ENCODE measurements around the gene CTNNAL1. TPM values are rescaled to one million over a fixed set of nuclear protein-coding genes. Genes with fewer than 3 reads are reported as not detected.
A peak's percentile ranks its signal among the peaks of the same experiment; 100 is the strongest.

CTNNAL1 gene
- 36.9 TPM in 2 replicates for total RNA-seq

GRCh38 chr9:109012876-109013678 is at the start of gene CTNNAL1:
Gene CTNNAL1, minus strand, starts transcription at chr9:109013499. Its CDS starts 57 bp downstream, at chr9:109013442.

DNA sequence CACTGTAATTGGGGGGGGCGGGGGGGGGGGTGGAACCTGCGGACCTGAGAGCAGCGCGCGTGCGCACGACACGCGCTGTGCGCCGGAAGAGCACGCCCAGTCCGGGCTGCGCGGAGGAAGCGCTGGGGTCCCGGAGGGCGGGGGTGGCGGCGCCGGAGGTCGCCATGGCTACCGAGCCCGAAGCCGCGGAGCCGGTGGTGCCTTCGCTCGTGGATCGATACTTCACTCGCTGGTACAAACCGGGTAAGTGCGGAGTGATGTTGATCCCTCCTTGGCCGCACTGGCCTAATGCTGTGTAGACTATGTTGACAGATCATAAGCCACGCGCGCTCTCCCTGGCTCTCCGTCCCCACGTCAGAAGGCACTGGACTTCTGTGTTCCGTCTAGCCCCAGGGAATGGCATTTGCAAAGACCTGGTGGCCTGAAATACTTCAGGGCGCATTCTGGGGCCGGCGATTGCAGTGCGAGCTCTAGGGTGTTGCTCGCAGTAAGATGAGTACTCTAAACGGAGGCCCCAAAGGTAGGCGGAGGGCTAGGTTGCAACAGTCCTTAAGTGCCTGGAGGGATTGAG is 78.9 kb downstream of the CTNNAL1 start, which contains the start of gene ABITRAM:
TSS of gene ABITRAM (plus strand) at position 78 of the 571 bp plus-strand sequence. CDS start at position 165, 87 bp downstream.

DNA sequence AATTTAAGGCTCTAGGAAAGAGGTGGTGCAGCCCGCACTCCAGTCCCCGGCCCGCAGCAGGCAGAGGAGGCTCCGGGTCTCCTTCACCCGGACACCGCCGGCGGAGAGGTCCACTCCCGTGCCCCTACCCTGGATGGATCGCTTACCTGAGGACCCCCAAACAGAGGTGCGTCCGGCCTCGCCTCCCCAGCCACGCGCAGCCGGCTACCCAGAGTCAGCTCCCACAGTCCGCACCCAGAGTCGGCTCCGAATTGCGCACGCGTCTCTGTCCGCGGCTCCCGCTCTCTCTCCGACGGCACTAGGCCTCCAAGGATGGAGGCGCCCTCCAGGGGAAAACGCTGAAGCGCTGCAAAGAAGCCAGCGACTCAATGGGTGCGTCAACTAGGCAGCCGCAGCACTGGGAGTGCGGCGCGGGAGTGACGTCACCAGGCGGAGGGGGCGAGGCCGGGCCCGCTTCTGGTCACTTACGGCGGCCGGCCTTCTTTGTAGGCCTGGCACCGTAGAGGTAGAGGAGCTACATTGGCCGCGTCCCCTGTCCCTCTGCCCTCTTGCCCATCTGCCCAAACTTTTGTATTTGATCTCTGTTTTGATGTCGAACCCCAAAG is 79.5 kb downstream of the CTNNAL1 start, which contains the start of gene ELP1:
TSS of gene ELP1 (minus strand) at position 407 of the 605 bp plus-strand sequence. CDS start 2,978 bp downstream, outside the sequence.

Small RNAs within 50 kb of the gene (small RNA-seq; reads per million reads assigned to genes)
- gene MIR32 (5.8 reads per million, percentile 92 among the genes with 10 or more reads in this experiment), gene RF00019 (not detected)

Other genes starting within 250 kb of the CTNNAL1 start
- not detected in 2 replicates for gene ACTL7B, start 157.5 kb downstream of the CTNNAL1 start, total RNA-seq
- not detected in 2 replicates for gene ACTL7A, start 151.2 kb downstream of the CTNNAL1 start, total RNA-seq
- gene ELP1, start 79.4 kb downstream of the CTNNAL1 start, total RNA-seq, result 14.5 and 23.7 TPM in 2 replicates
- 9.2 and 14.1 TPM in 2 replicates for gene ABITRAM, start 79.1 kb downstream of the CTNNAL1 start, total RNA-seq
- 74.6 and 81.7 TPM in 2 replicates for gene TMEM245, start 106.4 kb upstream of the CTNNAL1 start, total RNA-seq
- under 0.01 TPM in 1 of 2 replicates, not detected in the other for gene FRRS1L, start 153.8 kb upstream of the CTNNAL1 start, total RNA-seq